Thoracic aorta endothelial cell (primary cell): ENCODE data around the gene LMO3. TPM values are rescaled to one million over a fixed set of nuclear protein-coding genes. Genes with fewer than 3 reads are reported as not detected.

Experiments used
- total RNA-seq: library from RNA; depleted of rRNA; stranded (reverse); fragments of >200 nt; gene quantifications from 2 replicates; pipeline ENCODE4 v1.2.3, GENCODE V29; 2012

LMO3 gene
- 0.27 TPM in 1 of 2 replicates, not detected in the other for total RNA-seq

DNA sequence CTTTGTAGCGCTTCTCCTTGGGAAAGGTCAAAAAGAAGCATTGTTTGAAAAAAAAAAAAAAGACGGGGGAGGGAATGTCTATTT is at the start of gene LMO3:
Gene LMO3 (minus strand): TSS at position 46 of the 84 bp plus-strand sequence. CDS start 5,302 bp downstream, outside the sequence.

